Glutamatergic neuron (in vitro differentiated cells): ENCODE data around the gene KIF24. TPM values are rescaled to one million over a fixed set of nuclear protein-coding genes. Genes with fewer than 3 reads are reported as not detected.
A peak's percentile ranks its signal among the peaks of the same experiment; 100 is the strongest.

Experiments used
- DNase-seq: peaks from one replicate; pipeline ENCODE4 v3.0.0; 2022
- H3K27ac Mint-ChIP-seq: one replicate; pipeline ENCODE4 v1.8.0; 2020; ENCODE audit warnings: mild to moderate bottlenecking, mixed read lengths, inconsistent platforms; ENCODE audit not compliant: unreplicated experiment
- H3K27me3 Mint-ChIP-seq: one replicate; pipeline ENCODE4 v1.8.0; 2020; ENCODE audit warnings: mild to moderate bottlenecking, moderate library complexity, mixed read lengths, inconsistent platforms; ENCODE audit not compliant: unreplicated experiment
- H3K36me3 Mint-ChIP-seq: one replicate; pipeline ENCODE4 v1.8.0; 2020; ENCODE audit warnings: mild to moderate bottlenecking, mixed read lengths, inconsistent platforms; ENCODE audit not compliant: unreplicated experiment
- H3K4me1 Mint-ChIP-seq: one replicate; pipeline ENCODE4 v1.8.0; 2020; ENCODE audit warnings: mild to moderate bottlenecking, low read depth, mixed read lengths, inconsistent platforms; ENCODE audit not compliant: unreplicated experiment
- H3K4me3 Mint-ChIP-seq: one replicate; pipeline ENCODE4 v1.8.0; 2020; ENCODE audit warnings: mild to moderate bottlenecking, mixed read lengths, inconsistent platforms; ENCODE audit not compliant: unreplicated experiment
- H3K9me3 Mint-ChIP-seq: one replicate; pipeline ENCODE4 v1.8.0; 2020; ENCODE audit warnings: mild to moderate bottlenecking, moderate library complexity, mixed read lengths, inconsistent platforms; ENCODE audit not compliant: unreplicated experiment
- CTCF ChIP-seq: fragments of 200-600 bp; sonication (generic); IDR thresholded peaks from one replicate; pipeline ENCODE4 v1.5.0; 2021; ENCODE audit not compliant: partially characterized antibody, unreplicated experiment
- total RNA-seq: library from RNA; stranded (reverse); fragmentation: NEBNext Ultra II Directional; extraction: Animal tissue kit (Norgen Biotek cat#: 25700); gene quantifications from one replicate; pipeline ENCODE4 v1.2.1, GENCODE V29; 2021; ENCODE audit not compliant: unreplicated experiment

Gene KIF24
- total RNA-seq, 1 donor from 2014 or later: 0.78 TPM

GRCh38 chr9:34334916-34335315 lies 5.8 kb upstream of the KIF24 start:
- no peak for TF ChIP-seq CTCF
- H3K36me3 Mint-ChIP-seq: no peaks in the 10 kb centered on the region
- peaks cover 2% of the 10 kb centered on the region for H3K9me3 Mint-ChIP-seq
- H3K27ac Mint-ChIP-seq: peak overlapping the region; percentile 40
- no peaks in the 10 kb centered on the region for H3K27me3 Mint-ChIP-seq
- peaks cover 26% of the 10 kb centered on the region for H3K4me1 Mint-ChIP-seq
- H3K4me3 Mint-ChIP-seq: peak overlapping the region; percentile 21
- DNase-seq: no peak

- Mint-ChIP-seq H3K27me3 (no peaks in the 10 kb centered on the region), H3K27ac (peak overlapping the region; percentile 40), H3K4me1 (peaks cover 26% of the 10 kb centered on the region), H3K4me3 (peak overlapping the region; percentile 21), H3K9me3 (peaks cover 2% of the 10 kb centered on the region), H3K36me3 (no peaks in the 10 kb centered on the region)
- no peak for TF ChIP-seq CTCF
- no peak for DNase-seq
These were observed 5.3 kb upstream of the KIF24 start for GRCh38 chr9:34334337-34334824.

- Mint-ChIP-seq H3K27ac (peak overlapping the region; percentile 40), H3K4me3 (peak overlapping the region; percentile 21), H3K9me3 (peaks cover 2% of the 10 kb centered on the region), H3K27me3 (no peaks in the 10 kb centered on the region), H3K4me1 (peaks cover 26% of the 10 kb centered on the region), H3K36me3 (no peaks in the 10 kb centered on the region)
- TF ChIP-seq CTCF: no peak
- no peak for DNase-seq
These were observed 4.8 kb upstream of the KIF24 start for GRCh38 chr9:34333836-34334235.

GRCh38 chr9:34332076-34332964 lies 3.3 kb upstream of the KIF24 start:
- Mint-ChIP-seq H3K27me3 (no peaks in the 10 kb centered on the region), H3K36me3 (no peaks in the 10 kb centered on the region), H3K27ac (peak overlapping the region; percentile 74), H3K4me3 (no peak overlapping the region), H3K9me3 (peaks cover 2% of the 10 kb centered on the region), H3K4me1 (peaks cover 26% of the 10 kb centered on the region)
- no peak for DNase-seq
- no peak for TF ChIP-seq CTCF

- Mint-ChIP-seq H3K36me3 (no peaks in the 10 kb centered on the region), H3K4me1 (peaks cover 26% of the 10 kb centered on the region), H3K27me3 (no peaks in the 10 kb centered on the region), H3K9me3 (peaks cover 2% of the 10 kb centered on the region), H3K4me3 (peak overlapping the region; percentile 42), H3K27ac (no peak overlapping the region)
- DNase-seq: no peak
- no peak for TF ChIP-seq CTCF
These were observed 2.1 kb upstream of the KIF24 start for GRCh38 chr9:34331196-34331595.
